ENCODE results near the gene STX7. TPM values are rescaled to one million over a fixed set of nuclear protein-coding genes. Genes with fewer than 3 reads are reported as not detected.

The STX7 gene
- total and polyA plus RNA-seq, 4 donors = 24.1 to 80.7 (median 43.8) TPM

- Histone ChIP-seq H3K27me3 (ENCODE audit: control insufficient read depth in 1 of 2, insufficient read depth in 2 of 2, low read length in 1 of 2) (no peaks in the 10 kb centered on the region), H3K36me3 (ENCODE audit: control insufficient read depth in 1 of 2, insufficient read depth in 2 of 2, low read length in 1 of 2) (peaks cover 0 to 5% of the 10 kb centered on the region in 2 donors), H3K9me3 (ENCODE audit: control insufficient read depth, low read length) (no peaks in the 10 kb centered on the region), H3K4me1 (ENCODE audit: control insufficient read depth in 1 of 2, insufficient read depth in 2 of 2, low read length in 2 of 2) (peaks cover 0 to 2% of the 10 kb centered on the region in 2 donors), H3K27ac (ENCODE audit: low read depth in 1 of 2, low read length in 2 of 2) (peak overlapping the region in 1 of 2 donors; percentile 10), H3K4me3 (ENCODE audit: low read length in 2 of 2) (no peak overlapping the region)
- 54% methylated on average over 4 of the region's 4 CpGs for WGBS, 2 donors
- intact Hi-C loops (cut with DNase I) = no loop called here
- ATAC-seq (ENCODE audit: low FRiP score) (no peak), DNase-seq (no peak)
Observed at GRCh38 chr6:132499757-132500156, 13.2 kb downstream of the STX7 start.

GRCh38 chr6:132498638-132499037 lies 14.3 kb downstream of the STX7 start:
- ATAC-seq (ENCODE audit: low FRiP score) (no peak), DNase-seq (no peak)
- H3K27ac ChIP-seq (ENCODE audit: low read depth in 1 of 2, low read length in 2 of 2) = no peak overlapping the region
- 82 to 89% methylated on average over 3 of the region's 3 CpGs for WGBS, 2 donors
- peaks cover 0 to 3% of the 10 kb centered on the region in 2 donors for H3K4me1 ChIP-seq (ENCODE audit: control insufficient read depth in 1 of 2, insufficient read depth in 2 of 2, low read length in 2 of 2)
- H3K36me3 ChIP-seq (ENCODE audit: control insufficient read depth in 1 of 2, insufficient read depth in 2 of 2, low read length in 1 of 2) = peaks cover 0 to 5% of the 10 kb centered on the region in 2 donors
- intact Hi-C loops (cut with DNase I) = no loop called here
- no peaks in the 10 kb centered on the region for H3K27me3 ChIP-seq (ENCODE audit: control insufficient read depth in 1 of 2, insufficient read depth in 2 of 2, low read length in 1 of 2)
- no peaks in the 10 kb centered on the region for H3K9me3 ChIP-seq (ENCODE audit: control insufficient read depth, low read length)
- H3K4me3 ChIP-seq (ENCODE audit: low read length in 2 of 2) = no peak overlapping the region

GRCh38 chr6:132496519-132497180 lies 16.3 kb downstream of the STX7 start:
- no peak overlapping the region for H3K4me3 ChIP-seq (ENCODE audit: low read length in 2 of 2)
- DNase-seq = no peak
- ATAC-seq (ENCODE audit: low FRiP score) = no peak
- peaks cover 1 to 7% of the 10 kb centered on the region in 2 donors for H3K4me1 ChIP-seq (ENCODE audit: control insufficient read depth in 1 of 2, insufficient read depth in 2 of 2, low read length in 2 of 2)
- H3K36me3 ChIP-seq (ENCODE audit: control insufficient read depth in 1 of 2, insufficient read depth in 2 of 2, low read length in 1 of 2) = peaks cover 0 to 5% of the 10 kb centered on the region in 2 donors
- no peak overlapping the region for H3K27ac ChIP-seq (ENCODE audit: low read depth in 1 of 2, low read length in 2 of 2)
- 43 to 44% methylated on average over 4 of the region's 4 CpGs for WGBS, 2 donors
- intact Hi-C loops (cut with DNase I) = no loop called here
- no peaks in the 10 kb centered on the region for H3K27me3 ChIP-seq (ENCODE audit: control insufficient read depth in 1 of 2, insufficient read depth in 2 of 2, low read length in 1 of 2)
- no peaks in the 10 kb centered on the region for H3K9me3 ChIP-seq (ENCODE audit: control insufficient read depth, low read length)

GRCh38 chr6:132495604-132496079 lies 17.3 kb downstream of the STX7 start:
- Histone ChIP-seq H3K4me1 (ENCODE audit: control insufficient read depth in 1 of 2, insufficient read depth in 2 of 2, low read length in 2 of 2) (peaks cover 2 to 9% of the 10 kb centered on the region in 2 donors), H3K27ac (ENCODE audit: low read depth in 1 of 2, low read length in 2 of 2) (no peak overlapping the region), H3K4me3 (ENCODE audit: low read length in 2 of 2) (no peak overlapping the region), H3K9me3 (ENCODE audit: control insufficient read depth, low read length) (no peaks in the 10 kb centered on the region), H3K27me3 (ENCODE audit: control insufficient read depth in 1 of 2, insufficient read depth in 2 of 2, low read length in 1 of 2) (no peaks in the 10 kb centered on the region), H3K36me3 (ENCODE audit: control insufficient read depth in 1 of 2, insufficient read depth in 2 of 2, low read length in 1 of 2) (peaks cover 0 to 5% of the 10 kb centered on the region in 2 donors)
- intact Hi-C loops (cut with DNase I) = no loop called here
- DNase-seq (no peak), ATAC-seq (ENCODE audit: low FRiP score) (no peak)
- WGBS, 2 donors = 33 to 39% methylated on average over 2 of the region's 2 CpGs

GRCh38 chr6:132494954-132495353 lies 18.0 kb downstream of the STX7 start:
- peaks cover 2 to 15% of the 10 kb centered on the region in 2 donors for H3K4me1 ChIP-seq (ENCODE audit: control insufficient read depth in 1 of 2, insufficient read depth in 2 of 2, low read length in 2 of 2)
- intact Hi-C loops (cut with DNase I) = no loop called here

GRCh38 chr6:132491881-132492280 lies 21.0 kb downstream of the STX7 start:
- Histone ChIP-seq H3K36me3 (ENCODE audit: control insufficient read depth in 1 of 2, insufficient read depth in 2 of 2, low read length in 1 of 2) (no peaks in the 10 kb centered on the region), H3K27me3 (ENCODE audit: control insufficient read depth in 1 of 2, insufficient read depth in 2 of 2, low read length in 1 of 2) (no peaks in the 10 kb centered on the region), H3K9me3 (ENCODE audit: control insufficient read depth, low read length) (no peaks in the 10 kb centered on the region), H3K4me1 (ENCODE audit: control insufficient read depth in 1 of 2, insufficient read depth in 2 of 2, low read length in 2 of 2) (peaks cover 2 to 15% of the 10 kb centered on the region in 2 donors), H3K27ac (ENCODE audit: low read depth in 1 of 2, low read length in 2 of 2) (peak overlapping the region in 1 of 2 donors; percentile 38), H3K4me3 (ENCODE audit: low read length in 2 of 2) (no peak overlapping the region)
- 80 to 81% methylated on average over 1 of the region's 1 CpG for WGBS, 2 donors
- DNase-seq = no peak
- ATAC-seq (ENCODE audit: low FRiP score) = no peak
- intact Hi-C loops (cut with DNase I) = no loop called here

More at GRCh38 chr6:132494954-132495353, 18.0 kb downstream of the STX7 start:
- Histone ChIP-seq H3K36me3 (ENCODE audit: control insufficient read depth in 1 of 2, insufficient read depth in 2 of 2, low read length in 1 of 2) (peaks cover 0 to 5% of the 10 kb centered on the region in 2 donors), H3K9me3 (ENCODE audit: control insufficient read depth, low read length) (no peaks in the 10 kb centered on the region), H3K27ac (ENCODE audit: low read depth in 1 of 2, low read length in 2 of 2) (no peak overlapping the region), H3K4me3 (ENCODE audit: low read length in 2 of 2) (no peak overlapping the region), H3K27me3 (ENCODE audit: control insufficient read depth in 1 of 2, insufficient read depth in 2 of 2, low read length in 1 of 2) (no peaks in the 10 kb centered on the region)
- DNase-seq (no peak), ATAC-seq (ENCODE audit: low FRiP score) (no peak)
- 83 to 87% methylated on average over 2 of the region's 2 CpGs for WGBS, 2 donors

DNA sequence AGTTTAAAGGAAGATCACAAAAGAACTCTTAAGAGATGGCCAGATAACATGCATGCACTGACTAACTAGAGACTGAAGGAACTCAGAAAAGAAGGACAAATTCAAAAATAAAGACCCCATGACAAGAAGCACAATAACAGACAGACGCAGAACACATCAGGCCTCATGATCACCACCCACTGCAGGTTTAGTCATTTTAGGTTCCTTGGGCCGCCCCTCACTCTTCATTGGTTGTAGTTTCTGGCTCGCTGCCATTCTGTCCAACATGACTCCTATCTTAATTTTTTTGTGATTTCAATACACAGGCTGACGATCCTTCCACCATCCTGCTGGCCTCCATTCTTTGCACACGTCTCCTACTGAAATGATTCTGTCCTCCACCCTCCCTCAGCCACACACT lies 21.6 kb downstream of the STX7 start:
- H3K27ac ChIP-seq (ENCODE audit: low read depth in 1 of 2, low read length in 2 of 2) = peak overlapping the region; percentile 32 to 38
- ATAC-seq (ENCODE audit: low FRiP score) = peak; percentile 59
- 34 to 44% methylated on average over 5 of the region's 5 CpGs for WGBS, 2 donors
- no peaks in the 10 kb centered on the region for H3K27me3 ChIP-seq (ENCODE audit: control insufficient read depth in 1 of 2, insufficient read depth in 2 of 2, low read length in 1 of 2)
- no peak overlapping the region for H3K4me3 ChIP-seq (ENCODE audit: low read length in 2 of 2)
- H3K9me3 ChIP-seq (ENCODE audit: control insufficient read depth, low read length) = no peaks in the 10 kb centered on the region
- H3K36me3 ChIP-seq (ENCODE audit: control insufficient read depth in 1 of 2, insufficient read depth in 2 of 2, low read length in 1 of 2) = no peaks in the 10 kb centered on the region
- intact Hi-C loops (cut with DNase I) = no loop called here
- peaks cover 2 to 15% of the 10 kb centered on the region in 2 donors for H3K4me1 ChIP-seq (ENCODE audit: control insufficient read depth in 1 of 2, insufficient read depth in 2 of 2, low read length in 2 of 2)
- peak; percentile 70 to 77 for DNase-seq

DNA sequence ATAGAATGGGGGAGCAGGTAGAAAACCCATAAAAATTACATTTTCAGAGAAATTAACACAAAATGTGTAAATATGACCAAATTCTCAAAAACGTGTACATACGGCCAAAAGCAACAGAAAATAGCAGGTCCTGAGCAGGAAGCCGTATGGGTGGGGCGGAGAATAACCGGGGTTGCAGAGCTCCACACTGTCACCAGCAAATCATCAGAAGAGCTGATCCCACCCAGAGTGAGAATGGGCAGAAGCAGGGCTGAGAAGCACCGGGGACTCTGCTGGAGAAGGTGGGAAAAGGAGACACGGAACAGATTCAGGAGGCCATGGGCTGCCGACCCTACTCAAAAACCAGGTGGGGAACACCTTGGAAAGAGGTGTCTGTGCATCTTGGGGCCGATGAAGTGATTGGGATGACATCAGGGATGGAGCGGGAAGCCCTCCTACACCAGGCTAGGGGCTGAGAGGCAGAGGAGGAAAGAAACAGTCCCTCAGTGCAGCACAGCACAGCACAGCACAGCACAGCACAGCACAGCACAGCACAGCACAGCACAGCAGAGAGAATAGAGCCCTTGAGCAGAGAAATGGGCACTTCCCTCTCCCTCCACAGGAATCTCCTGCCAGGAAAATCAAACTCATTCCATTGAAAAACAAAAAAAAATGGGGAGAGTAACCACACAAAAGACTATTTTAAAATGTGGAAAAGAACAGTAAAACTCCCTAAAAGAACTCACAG lies 22.3 kb downstream of the STX7 start:
- ATAC-seq (ENCODE audit: low FRiP score) (peak; percentile 77), DNase-seq (no peak)
- intact Hi-C loops (cut with DNase I) = no loop called here
- Histone ChIP-seq H3K36me3 (ENCODE audit: control insufficient read depth in 1 of 2, insufficient read depth in 2 of 2, low read length in 1 of 2) (no peaks in the 10 kb centered on the region), H3K4me3 (ENCODE audit: low read length in 2 of 2) (no peak overlapping the region), H3K4me1 (ENCODE audit: control insufficient read depth in 1 of 2, insufficient read depth in 2 of 2, low read length in 2 of 2) (peaks cover 2 to 15% of the 10 kb centered on the region in 2 donors), H3K27me3 (ENCODE audit: control insufficient read depth in 1 of 2, insufficient read depth in 2 of 2, low read length in 1 of 2) (no peaks in the 10 kb centered on the region), H3K9me3 (ENCODE audit: control insufficient read depth, low read length) (no peaks in the 10 kb centered on the region), H3K27ac (ENCODE audit: low read depth in 1 of 2, low read length in 2 of 2) (peak overlapping the region in 1 of 2 donors; percentile 73)
- 25 to 27% methylated on average over 10 of the region's 10 CpGs for WGBS, 2 donors

All from aorta (tissue), 5 donors.